GM12878 (cell line): ENCODE data around the gene OTOP3.

Experiments
- SIN3A ChIP-seq: IDR thresholded peaks from 2 replicates; pipeline ENCODE4 v1.6.1; 2012; ENCODE audit warnings: low read depth, low read length, improper control_type of control experiment
- ZNF274 ChIP-seq: IDR thresholded peaks from one replicate; pipeline ENCODE4 v1.8.0; 2011; ENCODE audit not compliant: insufficient read length, insufficient read depth
- TF ChIP-seq, protein P1 (sequence below), 3 experiments: IDR thresholded peaks in 2 of 3; conservative IDR thresholded peaks in 1 of 3; 2 replicates each; pipeline ENCODE4 v1.5.1; 2011; ENCODE audit warnings: low read depth in 3 of 3, low read length in 3 of 3, mild to moderate bottlenecking in 3 of 3, control low read depth in 2 of 3, moderate library complexity in 2 of 3, inconsistent platforms in 1 of 3, mixed read lengths in 1 of 3; ENCODE audit not compliant: control insufficient read depth in 2 of 3, insufficient read depth in 1 of 3; ENCODE audit errors: extremely low read depth in 1 of 3
- TF ChIP-seq, protein P2 (sequence below): IDR thresholded peaks from 2 replicates; pipeline ENCODE4 v1.6.1; 2011; ENCODE audit warnings: mild to moderate bottlenecking, low read depth, low read length, moderate library complexity; ENCODE audit not compliant: insufficient replicate concordance
- TF ChIP-seq, protein P3 (sequence below): IDR thresholded peaks from 2 replicates; pipeline ENCODE4 v1.6.1; 2012; ENCODE audit warnings: low read depth, low read length, improper control_type of control experiment
- TF ChIP-seq, protein P4 (sequence below): IDR thresholded peaks from 2 replicates; pipeline ENCODE4 v1.6.1; 2012; ENCODE audit warnings: mild to moderate bottlenecking, low read depth, low read length

DNA sequence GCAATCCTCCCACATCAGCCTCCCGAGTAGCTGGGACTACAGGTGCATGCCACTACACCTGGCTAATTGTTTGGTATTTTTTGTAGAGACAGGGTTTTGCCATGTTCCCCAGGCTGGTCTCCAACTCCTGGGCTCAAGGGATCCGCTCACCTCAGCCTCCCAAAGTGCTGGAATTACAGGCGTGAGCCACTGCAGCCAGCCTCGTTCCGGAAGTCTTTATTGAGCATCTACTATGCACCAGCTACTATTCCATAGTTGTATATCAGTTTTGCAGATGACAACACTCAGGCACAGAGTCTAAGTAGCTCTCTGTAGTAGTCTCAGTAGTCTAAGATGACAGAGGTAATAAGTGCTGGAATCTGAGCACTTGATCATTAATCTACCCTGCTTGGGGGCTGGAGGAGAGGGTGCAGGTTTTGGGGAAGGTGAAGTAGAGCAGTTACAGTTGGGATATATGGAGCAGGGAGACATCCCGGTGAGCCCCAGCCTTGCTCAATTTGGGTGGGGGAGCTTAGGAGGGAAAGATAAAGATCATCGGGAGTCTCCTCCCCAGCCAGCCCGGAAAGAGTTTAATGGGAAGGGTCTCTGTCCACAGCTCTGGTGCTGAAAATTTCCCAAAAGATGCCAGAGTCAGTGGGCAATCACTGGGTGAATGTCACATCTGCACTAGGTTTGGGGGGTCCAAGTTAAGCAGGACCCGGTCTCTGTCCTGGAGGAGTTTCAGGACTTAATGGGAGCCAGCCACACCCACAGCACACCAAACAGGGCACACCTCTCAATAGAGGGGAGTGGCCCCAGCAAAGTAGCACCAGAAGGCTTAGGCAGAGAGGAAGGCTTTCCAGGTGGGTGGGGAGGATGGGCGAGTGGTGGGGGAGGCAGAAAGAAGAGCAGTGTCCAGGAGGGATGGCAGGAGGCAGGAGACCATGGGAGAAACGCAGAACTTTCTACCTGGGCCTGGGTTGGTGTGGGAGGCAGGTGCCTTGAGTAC, 1.7 kb downstream of the OTOP3 start:
- TF ChIP-seq, protein P1, sequence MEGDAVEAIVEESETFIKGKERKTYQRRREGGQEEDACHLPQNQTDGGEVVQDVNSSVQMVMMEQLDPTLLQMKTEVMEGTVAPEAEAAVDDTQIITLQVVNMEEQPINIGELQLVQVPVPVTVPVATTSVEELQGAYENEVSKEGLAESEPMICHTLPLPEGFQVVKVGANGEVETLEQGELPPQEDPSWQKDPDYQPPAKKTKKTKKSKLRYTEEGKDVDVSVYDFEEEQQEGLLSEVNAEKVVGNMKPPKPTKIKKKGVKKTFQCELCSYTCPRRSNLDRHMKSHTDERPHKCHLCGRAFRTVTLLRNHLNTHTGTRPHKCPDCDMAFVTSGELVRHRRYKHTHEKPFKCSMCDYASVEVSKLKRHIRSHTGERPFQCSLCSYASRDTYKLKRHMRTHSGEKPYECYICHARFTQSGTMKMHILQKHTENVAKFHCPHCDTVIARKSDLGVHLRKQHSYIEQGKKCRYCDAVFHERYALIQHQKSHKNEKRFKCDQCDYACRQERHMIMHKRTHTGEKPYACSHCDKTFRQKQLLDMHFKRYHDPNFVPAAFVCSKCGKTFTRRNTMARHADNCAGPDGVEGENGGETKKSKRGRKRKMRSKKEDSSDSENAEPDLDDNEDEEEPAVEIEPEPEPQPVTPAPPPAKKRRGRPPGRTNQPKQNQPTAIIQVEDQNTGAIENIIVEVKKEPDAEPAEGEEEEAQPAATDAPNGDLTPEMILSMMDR (IDR thresholded peaks at IDR 0.05 in 2 of 3, conservative IDR thresholded peaks at IDR 0.05 in 1 of 3; ENCODE audit: control insufficient read depth in 2 of 3, extremely low read depth in 1 of 3, insufficient read depth in 1 of 3, low read depth in 3 of 3, low read length in 3 of 3), result no peak
- TF ChIP-seq SIN3A (no peak), ZNF274 (no peak)
- TF ChIP-seq, protein P2, sequence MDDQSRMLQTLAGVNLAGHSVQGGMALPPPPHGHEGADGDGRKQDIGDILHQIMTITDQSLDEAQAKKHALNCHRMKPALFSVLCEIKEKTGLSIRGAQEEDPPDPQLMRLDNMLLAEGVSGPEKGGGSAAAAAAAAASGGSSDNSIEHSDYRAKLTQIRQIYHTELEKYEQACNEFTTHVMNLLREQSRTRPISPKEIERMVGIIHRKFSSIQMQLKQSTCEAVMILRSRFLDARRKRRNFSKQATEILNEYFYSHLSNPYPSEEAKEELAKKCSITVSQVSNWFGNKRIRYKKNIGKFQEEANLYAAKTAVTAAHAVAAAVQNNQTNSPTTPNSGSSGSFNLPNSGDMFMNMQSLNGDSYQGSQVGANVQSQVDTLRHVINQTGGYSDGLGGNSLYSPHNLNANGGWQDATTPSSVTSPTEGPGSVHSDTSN, result no peak
- TF ChIP-seq, protein P3, sequence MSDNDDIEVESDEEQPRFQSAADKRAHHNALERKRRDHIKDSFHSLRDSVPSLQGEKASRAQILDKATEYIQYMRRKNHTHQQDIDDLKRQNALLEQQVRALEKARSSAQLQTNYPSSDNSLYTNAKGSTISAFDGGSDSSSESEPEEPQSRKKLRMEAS, result no peak
- TF ChIP-seq, protein P4, sequence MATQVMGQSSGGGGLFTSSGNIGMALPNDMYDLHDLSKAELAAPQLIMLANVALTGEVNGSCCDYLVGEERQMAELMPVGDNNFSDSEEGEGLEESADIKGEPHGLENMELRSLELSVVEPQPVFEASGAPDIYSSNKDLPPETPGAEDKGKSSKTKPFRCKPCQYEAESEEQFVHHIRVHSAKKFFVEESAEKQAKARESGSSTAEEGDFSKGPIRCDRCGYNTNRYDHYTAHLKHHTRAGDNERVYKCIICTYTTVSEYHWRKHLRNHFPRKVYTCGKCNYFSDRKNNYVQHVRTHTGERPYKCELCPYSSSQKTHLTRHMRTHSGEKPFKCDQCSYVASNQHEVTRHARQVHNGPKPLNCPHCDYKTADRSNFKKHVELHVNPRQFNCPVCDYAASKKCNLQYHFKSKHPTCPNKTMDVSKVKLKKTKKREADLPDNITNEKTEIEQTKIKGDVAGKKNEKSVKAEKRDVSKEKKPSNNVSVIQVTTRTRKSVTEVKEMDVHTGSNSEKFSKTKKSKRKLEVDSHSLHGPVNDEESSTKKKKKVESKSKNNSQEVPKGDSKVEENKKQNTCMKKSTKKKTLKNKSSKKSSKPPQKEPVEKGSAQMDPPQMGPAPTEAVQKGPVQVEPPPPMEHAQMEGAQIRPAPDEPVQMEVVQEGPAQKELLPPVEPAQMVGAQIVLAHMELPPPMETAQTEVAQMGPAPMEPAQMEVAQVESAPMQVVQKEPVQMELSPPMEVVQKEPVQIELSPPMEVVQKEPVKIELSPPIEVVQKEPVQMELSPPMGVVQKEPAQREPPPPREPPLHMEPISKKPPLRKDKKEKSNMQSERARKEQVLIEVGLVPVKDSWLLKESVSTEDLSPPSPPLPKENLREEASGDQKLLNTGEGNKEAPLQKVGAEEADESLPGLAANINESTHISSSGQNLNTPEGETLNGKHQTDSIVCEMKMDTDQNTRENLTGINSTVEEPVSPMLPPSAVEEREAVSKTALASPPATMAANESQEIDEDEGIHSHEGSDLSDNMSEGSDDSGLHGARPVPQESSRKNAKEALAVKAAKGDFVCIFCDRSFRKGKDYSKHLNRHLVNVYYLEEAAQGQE, result peak; percentile 49; the same call in 1 of the 2 replicates
